ENCODE results near the gene PPP1R13B. TPM values are rescaled to one million over a fixed set of nuclear protein-coding genes. Genes with fewer than 3 reads are reported as not detected.

The PPP1R13B gene
- total RNA-seq, 1 experiment from 2014 or later: 26.5 TPM

DNA sequence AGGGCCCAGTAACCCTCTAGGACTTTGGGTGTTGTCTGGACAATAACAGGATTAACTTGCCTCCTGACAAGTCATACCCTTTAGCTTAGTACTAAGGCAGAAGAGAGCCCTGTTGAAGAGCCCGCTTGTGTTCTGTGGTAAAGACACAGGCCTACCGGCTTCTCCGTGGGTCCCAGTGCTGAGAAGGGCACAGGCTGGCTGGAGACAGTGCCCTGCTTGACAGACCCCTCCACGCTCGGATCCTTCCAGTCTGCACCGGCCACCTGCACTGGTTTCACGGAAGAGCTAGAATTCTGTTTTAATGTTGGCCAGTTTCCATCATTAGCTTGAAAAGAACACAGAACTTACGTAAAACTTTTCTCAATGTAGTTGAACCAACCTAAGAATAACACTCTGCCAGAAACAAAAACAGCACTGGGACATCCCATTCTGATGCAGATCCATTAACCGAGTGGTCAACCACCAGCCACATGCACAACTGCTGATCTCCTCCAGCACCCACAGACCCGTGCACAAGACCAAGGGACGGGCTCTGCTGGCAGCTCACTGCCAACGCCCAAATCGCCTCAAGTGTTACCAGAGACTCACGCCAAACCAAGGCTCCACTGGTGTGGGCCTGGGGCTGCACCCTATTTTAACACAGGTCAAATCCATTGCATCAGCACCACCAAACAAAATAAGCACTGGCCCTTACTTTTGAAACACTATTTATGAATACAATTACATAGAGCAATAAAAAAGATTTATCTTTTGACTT, 104.7 kb downstream of the PPP1R13B start:
- TF ChIP-seq, protein P1, sequence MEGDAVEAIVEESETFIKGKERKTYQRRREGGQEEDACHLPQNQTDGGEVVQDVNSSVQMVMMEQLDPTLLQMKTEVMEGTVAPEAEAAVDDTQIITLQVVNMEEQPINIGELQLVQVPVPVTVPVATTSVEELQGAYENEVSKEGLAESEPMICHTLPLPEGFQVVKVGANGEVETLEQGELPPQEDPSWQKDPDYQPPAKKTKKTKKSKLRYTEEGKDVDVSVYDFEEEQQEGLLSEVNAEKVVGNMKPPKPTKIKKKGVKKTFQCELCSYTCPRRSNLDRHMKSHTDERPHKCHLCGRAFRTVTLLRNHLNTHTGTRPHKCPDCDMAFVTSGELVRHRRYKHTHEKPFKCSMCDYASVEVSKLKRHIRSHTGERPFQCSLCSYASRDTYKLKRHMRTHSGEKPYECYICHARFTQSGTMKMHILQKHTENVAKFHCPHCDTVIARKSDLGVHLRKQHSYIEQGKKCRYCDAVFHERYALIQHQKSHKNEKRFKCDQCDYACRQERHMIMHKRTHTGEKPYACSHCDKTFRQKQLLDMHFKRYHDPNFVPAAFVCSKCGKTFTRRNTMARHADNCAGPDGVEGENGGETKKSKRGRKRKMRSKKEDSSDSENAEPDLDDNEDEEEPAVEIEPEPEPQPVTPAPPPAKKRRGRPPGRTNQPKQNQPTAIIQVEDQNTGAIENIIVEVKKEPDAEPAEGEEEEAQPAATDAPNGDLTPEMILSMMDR (conservative IDR thresholded peaks at IDR 0.05): no peak
- no peak for TF ChIP-seq EZH2 (IDR thresholded peaks at IDR 0.05; ENCODE audit: low read depth)
- Histone ChIP-seq H3K27ac (no peak overlapping the region), H3K4me3 (no peak overlapping the region), H3K4me1 (replicated peaks; ENCODE audit: insufficient read depth) (no peaks in the 10 kb centered on the region), H3F3A (ENCODE audit: insufficient read depth, low read depth) (no peaks in the 10 kb centered on the region), H3K27me3 (ENCODE audit: insufficient read depth, low read depth) (no peaks in the 10 kb centered on the region), H3K36me3 (ENCODE audit: low read depth) (no peaks in the 10 kb centered on the region), H3K9me3 (ENCODE audit: insufficient read depth, low read depth) (no peaks in the 10 kb centered on the region), H3K79me2 (ENCODE audit: low read depth) (no peaks in the 10 kb centered on the region), H3K9me2 (ENCODE audit: insufficient read depth) (no peaks in the 10 kb centered on the region), H3K4me2 (no peak overlapping the region), H4K20me1 (ENCODE audit: insufficient read depth) (no peaks in the 10 kb centered on the region), H2AFZ (no peak overlapping the region)
- intact Hi-C loops (cut with micrococcal nuclease; ENCODE audit: unreplicated experiment): no loop called here
- DNase-seq: no peak
- ChIA-PET CTCF (no interaction called here), POLR2A (ENCODE audit: unreplicated experiment) (interaction anchor here (0.8 kb wide), 1 partner anchor 25 kb away, joined by 5 read pairs; no protein-coding TSS in a partner anchor)
- BruUV-seq (replicated peaks): no TSS peak

DNA sequence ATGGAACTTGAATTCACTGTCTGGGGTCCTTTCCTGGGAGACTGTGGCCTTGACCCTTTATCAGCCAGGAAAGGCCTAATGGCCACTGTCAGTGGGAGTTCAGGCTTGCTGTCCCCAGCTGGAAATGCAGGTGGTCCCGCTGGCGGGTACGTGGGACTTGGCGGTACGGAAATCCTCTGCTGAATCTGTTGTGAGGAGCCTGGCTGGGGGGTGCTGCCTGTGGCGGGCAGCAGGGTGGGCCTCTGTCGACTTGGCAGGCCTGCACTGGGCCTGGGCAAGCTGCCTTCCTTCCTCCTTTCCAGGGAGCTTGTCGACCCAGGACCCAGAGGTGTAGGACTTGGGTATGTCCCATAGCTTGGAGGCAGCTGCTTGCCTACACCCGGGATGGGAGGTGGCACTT, 105.5 kb downstream of the PPP1R13B start:
- H3K27ac ChIP-seq: no peak overlapping the region
- H3K9me3 ChIP-seq (ENCODE audit: insufficient read depth, low read depth): no peaks in the 10 kb centered on the region
- H3K36me3 ChIP-seq (ENCODE audit: low read depth): no peaks in the 10 kb centered on the region
- H3K9me2 ChIP-seq (ENCODE audit: insufficient read depth): no peaks in the 10 kb centered on the region
- no TSS peak for BruUV-seq (replicated peaks)
- H3K27me3 ChIP-seq (ENCODE audit: insufficient read depth, low read depth): no peaks in the 10 kb centered on the region
- DNase-seq: no peak
- TF ChIP-seq, protein P1 (conservative IDR thresholded peaks at IDR 0.05): no peak
- no peak for TF ChIP-seq EZH2 (IDR thresholded peaks at IDR 0.05; ENCODE audit: low read depth)
- no peak overlapping the region for H3K4me2 ChIP-seq
- 0 out of 2 replicates have a peak, but pooled peaks cover under 1% of the 10 kb centered on the region for H4K20me1 ChIP-seq (ENCODE audit: insufficient read depth)
- ChIA-PET CTCF (no interaction called here), POLR2A (ENCODE audit: unreplicated experiment) (no interaction called here)
- intact Hi-C loops (cut with micrococcal nuclease; ENCODE audit: unreplicated experiment): no loop called here
- peaks cover 2% of the 10 kb centered on the region for H3K4me1 ChIP-seq (replicated peaks; ENCODE audit: insufficient read depth)
- no peaks in the 10 kb centered on the region for H3K79me2 ChIP-seq (ENCODE audit: low read depth)
- peaks cover 2% of the 10 kb centered on the region; the same call in 1 of the 2 replicates for H3F3A ChIP-seq (ENCODE audit: insufficient read depth, low read depth)
- H3K4me3 ChIP-seq: no peak overlapping the region
- no peak overlapping the region for H2AFZ ChIP-seq

DNA sequence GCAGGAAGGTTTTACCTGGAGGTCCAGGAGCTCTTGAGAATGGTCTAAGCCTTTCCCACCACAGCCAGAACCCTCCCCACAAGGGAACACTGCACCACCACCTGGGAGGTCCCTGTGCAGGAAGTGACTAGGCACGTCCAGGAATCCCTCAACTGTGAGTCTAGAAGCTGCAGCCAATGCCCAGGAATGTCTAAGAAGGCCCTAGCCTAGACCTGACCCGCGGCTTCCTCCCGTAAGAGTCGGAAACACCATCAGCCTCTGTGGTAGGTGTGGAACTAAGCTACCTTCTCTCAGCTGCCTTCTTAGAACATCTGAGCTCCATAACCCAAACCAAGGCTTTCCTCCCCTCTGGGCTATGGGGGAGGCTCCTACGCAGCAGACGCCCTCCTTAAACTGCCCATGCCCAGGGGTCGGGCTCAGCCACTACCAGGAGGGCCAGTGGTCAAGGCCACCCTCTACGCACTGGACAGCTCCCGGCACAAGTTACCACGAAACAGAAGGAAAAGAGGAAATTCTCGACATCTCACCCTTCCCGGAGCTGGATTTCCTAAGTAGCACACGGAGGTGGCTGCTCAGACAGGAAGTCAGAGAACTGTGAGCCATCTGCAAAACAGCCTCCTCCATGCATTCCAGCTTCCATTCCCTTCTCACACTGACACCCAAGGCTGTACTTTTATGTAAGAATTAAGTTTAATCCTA, 106.2 kb downstream of the PPP1R13B start:
- no peak for DNase-seq
- POLR2A ChIA-PET (ENCODE audit: unreplicated experiment): interaction anchor here (0.5 to 0.6 kb wide), 2 partner anchors 49 to 201 kb away, joined by 4 to 5 read pairs; no protein-coding TSS in a partner anchor
- peaks cover 9% of the 10 kb centered on the region; the same call in 1 of the 2 replicates for H3F3A ChIP-seq (ENCODE audit: insufficient read depth, low read depth)
- H3K4me2 ChIP-seq: no peak overlapping the region
- H3K9me3 ChIP-seq (ENCODE audit: insufficient read depth, low read depth): no peaks in the 10 kb centered on the region
- TF ChIP-seq, protein P1 (conservative IDR thresholded peaks at IDR 0.05): no peak
- no peak for TF ChIP-seq EZH2 (IDR thresholded peaks at IDR 0.05; ENCODE audit: low read depth)
- intact Hi-C loops (cut with micrococcal nuclease; ENCODE audit: unreplicated experiment): no loop called here
- no peak overlapping the region for H3K4me3 ChIP-seq
- H2AFZ ChIP-seq: no peak overlapping the region
- H3K27ac ChIP-seq: no peak overlapping the region
- peaks cover 6% of the 10 kb centered on the region; the same call in 1 of the 2 replicates for H4K20me1 ChIP-seq (ENCODE audit: insufficient read depth)
- CTCF ChIA-PET: interaction anchor here (0.5 kb wide), 1 partner anchor 50 kb away, joined by 4 read pairs; no protein-coding TSS in a partner anchor
- no TSS peak for BruUV-seq (replicated peaks)
- no peaks in the 10 kb centered on the region for H3K79me2 ChIP-seq (ENCODE audit: low read depth)
- no peaks in the 10 kb centered on the region for H3K9me2 ChIP-seq (ENCODE audit: insufficient read depth)
- H3K4me1 ChIP-seq (replicated peaks; ENCODE audit: insufficient read depth): peaks cover 9% of the 10 kb centered on the region
- no peaks in the 10 kb centered on the region for H3K36me3 ChIP-seq (ENCODE audit: low read depth)
- no peaks in the 10 kb centered on the region for H3K27me3 ChIP-seq (ENCODE audit: insufficient read depth, low read depth)

All from PC-9 (cell line).